ENCODE results near the gene GPHN. TPM values are rescaled to one million over a fixed set of nuclear protein-coding genes. Genes with fewer than 3 reads are reported as not detected.

Gene GPHN
- total and polyA plus RNA-seq, 10 of the 15 experiments (the other 5 are each of a cell fraction or from before 2014, with no cell fraction given): 22.3 to 48.8 (median 33.1) TPM

- TF ChIP-seq MLLT1 (IDR thresholded peaks at IDR 0.05): no peak
- TF ChIP-seq POLR2AphosphoS5 (IDR thresholded peaks at IDR 0.05; ENCODE audit: low read length): no peak
- peak; percentile 87 for TF ChIP-seq RELB (IDR thresholded peaks at IDR 0.05; ENCODE audit: low read depth)
- 0 out of 2 replicates have a peak, but pooled peaks have one; percentile 31 for TF ChIP-seq MEF2A (IDR thresholded peaks at IDR 0.05; ENCODE audit: insufficient read depth, low read depth, low read length)
- no peak for TF ChIP-seq RCOR1 (conservative IDR thresholded peaks at IDR 0.05; ENCODE audit: low read depth, low read length)
- no peak for TF ChIP-seq WRNIP1 (IDR thresholded peaks at IDR 0.05; ENCODE audit: borderline replicate concordance, low read depth, low read length)
- peak in 1 of 2 experiments; percentile 44; a peak in 1 of 4 replicates for TF ChIP-seq IKZF2 (IDR thresholded peaks at IDR 0.05)
- no peak for TF ChIP-seq FOXK2 (IDR thresholded peaks at IDR 0.05)
- no peak for TF ChIP-seq TCF12 (IDR thresholded peaks at IDR 0.05; ENCODE audit: low read depth, low read length)
- TF ChIP-seq NRF1 (conservative IDR thresholded peaks at IDR 0.05; ENCODE audit: low read depth, low read length): no peak
- TF ChIP-seq RELA (IDR thresholded peaks at IDR 0.05; ENCODE audit: borderline replicate concordance, partially characterized antibody): peak; percentile 38
- TF ChIP-seq GATAD2B (conservative IDR thresholded peaks at IDR 0.05; ENCODE audit: low read depth): no peak
- no peak for TF ChIP-seq SPI1 (IDR thresholded peaks at IDR 0.05; ENCODE audit: borderline replicate concordance, insufficient read depth, low read depth, low read length)
- no peak for TF ChIP-seq CBX5 (IDR thresholded peaks at IDR 0.05; ENCODE audit: low read depth)
- TF ChIP-seq SREBF2 (IDR thresholded peaks at IDR 0.05; ENCODE audit: low read length): no peak
- no peak for TF ChIP-seq SMAD5 (IDR thresholded peaks at IDR 0.05; ENCODE audit: low read depth)
- TF ChIP-seq MTA2 (IDR thresholded peaks at IDR 0.05; ENCODE audit: low read depth): no peak; the same call in 1 of the 2 replicates
- no peak for TF ChIP-seq YY1 (IDR thresholded peaks at IDR 0.05; ENCODE audit: low read depth, low read length)
- no peak for TF ChIP-seq MTA3 (IDR thresholded peaks at IDR 0.05; ENCODE audit: borderline replicate concordance, low read length)
- TF ChIP-seq RB1 (IDR thresholded peaks at IDR 0.05; ENCODE audit: borderline replicate concordance): no peak
- TF ChIP-seq MEF2B (IDR thresholded peaks at IDR 0.05; ENCODE audit: partially characterized antibody, poor library complexity, severe bottlenecking): peak; percentile 26
- TF ChIP-seq ZNF217 (IDR thresholded peaks at IDR 0.05): no peak
- TF ChIP-seq ZNF622 (IDR thresholded peaks at IDR 0.05): no peak
- no peak for TF ChIP-seq NR2F1 (conservative IDR thresholded peaks at IDR 0.05)
- peak; percentile 53; the same call in 1 of the 2 replicates for TF ChIP-seq NBN (IDR thresholded peaks at IDR 0.05)
- TF ChIP-seq KAT2A (conservative IDR thresholded peaks at IDR 0.05; ENCODE audit: control insufficient read depth, low read depth, low read length): no peak
- TF ChIP-seq FOXM1 (IDR thresholded peaks at IDR 0.05; ENCODE audit: low read depth, low read length): peak; percentile 30; the same call in 1 of the 2 replicates
- TF ChIP-seq MYC (IDR thresholded peaks at IDR 0.05; ENCODE audit: insufficient read depth, insufficient read length, insufficient replicate concordance, low read length, severe bottlenecking): no peak
- TF ChIP-seq SUZ12 (IDR thresholded peaks at IDR 0.05; ENCODE audit: unreplicated experiment): no peak
- no peak for TF ChIP-seq SRF (IDR thresholded peaks at IDR 0.05; ENCODE audit: low read depth in 2 of 2, low read length in 2 of 2)
- TF ChIP-seq ZZZ3 (IDR thresholded peaks at IDR 0.05; ENCODE audit: control insufficient read depth, insufficient read length, low read depth): no peak
- TF ChIP-seq CREB1 (IDR thresholded peaks at IDR 0.05; ENCODE audit: low read depth): no peak
These were observed 94.1 kb downstream of the GPHN start (continued) for GRCh38 chr14:66601932-66602578.
